Measurements from ENCODE around the gene PTPRN. TPM values are rescaled to one million over a fixed set of nuclear protein-coding genes. Genes with fewer than 3 reads are reported as not detected.
"Not testable (repeated sequence)": the region's sequence is repeated elsewhere in the genome, so short reads cannot be mapped to it uniquely, and the experiment has no call there.

The PTPRN gene
- total and polyA plus RNA-seq, 3 donors from 2014 or later, result 1.7 to 6.0 (median 3.5) TPM

- WGBS, 2 donors, result 71 to 74% methylated on average over 9 of the region's 9 CpGs
- Histone ChIP-seq H3K36me3 (ENCODE audit: low read depth, missing control alignments) (no peaks in the 10 kb centered on the region), H3K4me1 (no peaks in the 10 kb centered on the region), H3K9me3 (no peaks in the 10 kb centered on the region), H3K27me3 (no peaks in the 10 kb centered on the region), H3K4me3 (no peak overlapping the region), H3K27ac (no peak overlapping the region)
- TF ChIP-seq POLR2A (IDR thresholded peaks at IDR 0.05) (no peak), CTCF (IDR thresholded peaks at IDR 0.05) (no peak)
- intact Hi-C loops (cut with DNase I; ENCODE audit: low total_unique reads), result no loop called here
- no peak for DNase-seq
Measured at GRCh38 chr2:219325657-219326315, 16.6 kb upstream of the PTPRN start.

- H3K4me3 ChIP-seq, result no peak overlapping the region
- no peak for DNase-seq
- TF ChIP-seq POLR2A (IDR thresholded peaks at IDR 0.05) (no peak), CTCF (IDR thresholded peaks at IDR 0.05) (no peak)
- H3K27me3 ChIP-seq, result no peaks in the 10 kb centered on the region
- 72 to 80% methylated on average over 4 of the region's 4 CpGs for WGBS, 2 donors
- H3K36me3 ChIP-seq (ENCODE audit: low read depth, missing control alignments), result no peaks in the 10 kb centered on the region
- no peaks in the 10 kb centered on the region for H3K4me1 ChIP-seq
- intact Hi-C loops (cut with DNase I; ENCODE audit: low total_unique reads), result no loop called here
- no peaks in the 10 kb centered on the region for H3K9me3 ChIP-seq
- no peak overlapping the region for H3K27ac ChIP-seq
Measured at GRCh38 chr2:219325136-219325535, 15.9 kb upstream of the PTPRN start.

- Histone ChIP-seq H3K4me3 (no peak overlapping the region), H3K9me3 (no peaks in the 10 kb centered on the region), H3K4me1 (no peaks in the 10 kb centered on the region), H3K36me3 (ENCODE audit: low read depth, missing control alignments) (no peaks in the 10 kb centered on the region), H3K27ac (no peak overlapping the region), H3K27me3 (no peaks in the 10 kb centered on the region)
- intact Hi-C loops (cut with DNase I; ENCODE audit: low total_unique reads), result no loop called here
- DNase-seq, result no peak
- TF ChIP-seq POLR2A (IDR thresholded peaks at IDR 0.05), result no peak
- TF ChIP-seq CTCF (IDR thresholded peaks at IDR 0.05), result no peak
- 62 to 74% methylated on average over 4 of the region's 4 CpGs for WGBS, 2 donors
Measured at GRCh38 chr2:219323434-219323833, 14.2 kb upstream of the PTPRN start.

GRCh38 chr2:219314804-219315468, 5.7 kb upstream of the PTPRN start:
- TF ChIP-seq POLR2A (IDR thresholded peaks at IDR 0.05), result no peak
- intact Hi-C loops (cut with DNase I; ENCODE audit: low total_unique reads), result no loop called here
- 66 to 73% methylated on average over 16 of the region's 16 CpGs for WGBS, 2 donors

GRCh38 chr2:219312683-219313263, 3.6 kb upstream of the PTPRN start:
- DNase-seq; H3K36me3 ChIP-seq (ENCODE audit: low read depth, missing control alignments); H3K27ac ChIP-seq; H3K9me3 ChIP-seq; H3K27me3 ChIP-seq; intact Hi-C loops (cut with DNase I; ENCODE audit: low total_unique reads); H3K4me1 ChIP-seq: not testable (repeated sequence)
- 67 to 68% methylated on average over 8 to 43 of the region's 49 CpGs for WGBS, 2 donors
- H3K4me3 ChIP-seq, result peak overlapping the region; percentile 31 to 52

More at GRCh38 chr2:219314804-219315468, 5.7 kb upstream of the PTPRN start:
- H3K27me3 ChIP-seq, result no peaks in the 10 kb centered on the region
- H3K4me3 ChIP-seq, result no peak overlapping the region
- no peaks in the 10 kb centered on the region for H3K9me3 ChIP-seq
- DNase-seq, result no peak
- H3K36me3 ChIP-seq (ENCODE audit: low read depth, missing control alignments), result no peaks in the 10 kb centered on the region
- no peak overlapping the region for H3K27ac ChIP-seq
- H3K4me1 ChIP-seq, result no peaks in the 10 kb centered on the region
